ENCODE results near the gene RNF167.

Gene RNF167

DNA sequence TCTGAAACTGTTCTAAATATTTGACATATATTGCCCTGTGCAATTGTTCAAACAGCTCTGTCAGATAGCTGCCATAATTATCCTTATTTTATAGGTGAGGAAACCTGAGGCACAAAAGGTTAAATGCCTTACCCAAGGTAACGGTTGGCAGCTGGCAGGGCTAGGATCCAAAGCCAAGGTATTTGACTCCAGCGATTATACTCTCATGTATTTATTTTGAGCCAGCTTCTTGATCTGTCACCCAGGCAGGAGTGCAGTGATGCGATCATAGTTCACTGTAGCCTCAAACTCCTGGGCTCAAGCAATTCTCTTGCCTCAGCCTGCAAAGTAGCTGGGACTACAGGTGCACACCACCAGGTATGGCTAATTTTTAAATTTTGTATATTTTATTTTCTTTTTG lies 18.0 kb downstream of the RNF167 start:
- DNase-seq: no peak

DNA sequence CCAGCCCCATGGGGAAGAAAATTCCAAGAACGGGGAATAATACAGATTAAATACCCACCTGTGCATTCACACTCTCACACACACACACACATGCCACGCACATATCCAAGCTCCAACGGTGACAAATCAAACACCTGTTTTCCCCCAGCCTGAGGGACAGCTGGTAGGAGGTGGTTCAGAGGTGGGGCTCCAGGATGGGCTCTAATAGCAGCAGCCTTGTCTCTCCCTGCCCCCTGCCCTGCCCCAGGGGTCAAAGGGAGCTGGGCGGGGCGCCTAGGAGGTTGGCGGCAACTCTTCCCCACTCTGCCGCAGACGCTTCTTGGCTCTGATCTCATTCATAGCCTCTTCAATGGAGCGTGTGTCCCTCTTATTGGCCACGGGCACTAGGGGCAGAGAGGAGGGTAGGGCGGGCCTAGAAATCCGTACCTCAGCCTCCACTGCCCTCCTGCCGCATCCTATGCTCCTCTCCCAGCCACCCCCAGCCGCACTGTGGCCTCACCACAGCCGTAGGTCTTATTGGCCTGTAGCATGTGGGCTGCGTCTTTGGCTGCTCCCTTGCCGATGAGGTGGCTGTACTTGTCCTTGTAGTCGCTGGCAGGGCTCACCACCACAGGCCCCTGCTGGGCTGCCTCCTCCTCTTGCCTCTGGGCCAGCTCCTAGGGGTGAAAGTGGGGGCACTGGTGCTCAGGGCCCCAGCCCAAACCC lies 19.3 kb downstream of the RNF167 start:
- no peak for DNase-seq

DNA sequence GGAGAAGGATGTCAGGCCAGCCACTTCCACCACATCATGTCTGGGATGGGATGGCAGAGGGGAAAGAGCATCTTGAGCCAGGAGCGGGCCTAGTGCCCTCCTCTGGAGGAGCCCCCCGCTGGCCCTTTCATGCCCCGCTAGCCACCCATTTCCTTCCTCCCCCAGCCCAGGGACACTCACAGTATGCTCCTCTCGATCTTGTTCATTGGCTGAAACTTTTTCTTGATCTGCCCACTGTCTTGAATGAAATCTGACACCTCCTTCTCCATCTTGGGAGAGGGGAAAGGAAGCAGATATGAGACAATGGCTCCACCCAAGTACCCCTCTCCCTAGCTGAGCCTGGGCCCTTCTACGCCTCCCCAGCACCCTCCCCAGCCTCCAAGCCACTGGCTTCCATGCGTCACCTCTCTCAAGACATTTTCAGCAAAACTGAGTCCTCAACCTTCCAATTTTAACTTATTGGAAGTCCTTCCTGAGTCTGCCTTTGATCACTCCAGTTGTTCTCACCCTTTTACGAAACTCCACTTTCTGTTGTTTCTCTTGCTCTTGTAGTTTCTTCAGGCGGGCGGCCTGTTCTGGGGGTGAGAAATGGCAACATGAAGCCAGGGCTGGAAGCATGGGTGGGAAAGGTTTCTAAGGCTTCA lies 20.3 kb downstream of the RNF167 start:
- no peak for DNase-seq

DNA sequence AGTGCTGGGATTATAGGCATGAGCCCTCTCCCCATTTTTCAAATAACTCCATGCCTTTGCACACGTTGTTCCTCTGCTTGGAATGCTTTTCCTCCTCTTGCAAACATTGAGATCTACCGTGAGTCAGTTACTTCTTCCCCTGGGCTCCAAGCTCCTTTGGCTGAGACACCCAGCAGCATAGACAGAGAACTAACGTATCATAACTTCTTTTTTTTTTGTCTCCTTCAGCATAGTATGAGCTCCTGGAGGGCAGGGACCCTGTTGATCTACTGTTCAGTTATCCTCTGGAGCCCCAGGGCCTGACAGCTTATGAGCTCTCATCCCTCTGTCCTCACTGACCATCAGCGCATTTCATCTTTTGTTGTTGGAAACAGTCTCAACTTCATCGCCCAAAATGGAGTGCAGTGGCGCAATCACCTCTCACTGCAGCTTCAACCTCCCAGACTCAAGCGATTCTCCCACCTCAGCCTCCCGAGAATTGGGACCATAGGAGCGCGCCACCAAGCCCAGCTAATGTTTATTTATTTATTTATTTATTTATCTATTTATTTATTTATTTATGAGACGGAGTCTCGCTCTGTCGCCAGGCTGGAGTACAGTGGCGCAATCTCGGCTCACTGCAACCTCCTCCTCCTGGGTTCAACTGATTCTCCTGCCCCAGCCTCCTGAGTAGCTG lies 25.4 kb downstream of the RNF167 start:
- DNase-seq: no peak

DNA sequence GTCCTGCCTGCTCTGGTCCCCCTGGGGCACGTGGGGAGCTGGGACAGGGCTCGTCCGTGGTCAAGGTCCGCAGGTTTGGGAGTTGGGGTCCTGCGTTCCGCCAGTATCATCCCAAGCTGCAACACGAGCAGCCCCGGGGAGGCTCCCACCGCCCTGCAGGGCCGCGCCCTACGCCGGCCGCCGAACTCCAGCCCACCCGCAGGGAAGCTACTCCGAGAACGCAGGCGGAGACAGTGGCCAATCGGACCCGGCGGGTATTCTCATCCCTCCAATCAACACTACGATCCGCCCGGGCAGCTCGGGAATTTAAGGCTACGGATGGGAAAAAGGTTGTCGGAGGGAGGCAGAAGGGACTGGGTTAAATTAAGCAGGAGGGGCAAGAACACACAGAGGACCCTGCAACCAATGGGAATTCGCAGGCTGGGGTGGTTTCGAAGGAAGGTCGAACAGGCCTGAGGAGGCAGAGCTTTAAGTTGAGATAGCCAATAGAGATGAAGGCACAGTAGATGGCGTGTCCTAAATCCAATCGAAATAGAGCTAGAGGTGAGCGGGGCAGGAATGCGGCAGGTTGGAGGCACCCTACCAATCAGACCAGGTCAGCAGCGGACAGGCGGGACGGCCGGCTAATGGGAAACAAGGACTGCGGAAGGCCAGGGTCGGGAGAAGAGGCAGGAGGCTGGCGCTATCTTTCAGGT lies 26.9 kb downstream of the RNF167 start:
- peak; percentile 86 for DNase-seq

DNA sequence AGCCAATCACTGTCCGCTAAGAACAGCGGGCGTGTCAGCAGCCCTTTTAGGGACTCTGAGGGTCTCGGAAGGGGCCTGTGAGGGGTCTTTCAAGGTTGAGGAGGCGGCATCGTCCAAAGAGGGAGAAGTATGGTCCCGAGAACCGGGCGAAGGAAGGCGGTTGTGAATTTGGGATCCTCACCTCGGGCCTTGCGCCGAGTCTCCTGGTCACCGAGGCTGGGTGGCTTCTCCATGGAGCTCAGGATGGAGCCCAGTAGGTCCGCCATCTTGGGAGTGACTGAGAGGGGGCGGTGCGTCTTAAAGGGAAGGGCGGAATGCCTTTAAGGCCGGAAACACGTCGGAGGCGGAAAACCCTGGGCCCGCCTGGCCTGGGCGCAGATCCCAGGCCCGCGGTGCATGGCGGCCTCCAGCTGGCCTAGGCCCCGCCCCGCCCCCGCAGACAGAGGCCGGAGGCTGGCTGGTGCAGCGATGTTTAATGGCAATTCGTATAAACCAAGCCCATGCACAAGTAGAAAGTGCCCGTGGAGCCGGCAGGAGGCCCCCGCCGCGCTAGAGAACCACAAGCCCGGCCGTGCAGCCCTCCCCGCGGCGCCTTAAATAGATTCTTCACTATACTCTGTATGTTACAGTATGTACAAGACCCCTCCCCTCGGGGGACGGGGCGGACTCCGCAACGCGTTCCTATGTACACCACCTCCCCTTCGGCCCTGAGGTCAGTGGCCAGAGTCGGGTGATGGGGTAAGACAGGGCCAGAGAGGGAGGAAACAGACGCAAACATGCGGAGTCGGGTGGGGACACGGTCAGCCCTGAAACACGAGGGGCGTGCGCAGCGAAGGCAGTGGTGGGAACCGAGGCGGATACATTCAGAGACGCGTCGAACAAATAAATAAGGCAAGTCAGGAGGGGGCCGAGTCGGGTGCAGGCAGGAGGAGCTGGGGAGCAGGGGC lies 27.7 kb downstream of the RNF167 start, which contains the start of gene SPAG7:
TSS of gene SPAG7 (minus strand) at position 279 of the 947 bp plus-strand sequence. CDS start at position 266, 13 bp downstream.
- DNase-seq: peak; percentile 89

DNA sequence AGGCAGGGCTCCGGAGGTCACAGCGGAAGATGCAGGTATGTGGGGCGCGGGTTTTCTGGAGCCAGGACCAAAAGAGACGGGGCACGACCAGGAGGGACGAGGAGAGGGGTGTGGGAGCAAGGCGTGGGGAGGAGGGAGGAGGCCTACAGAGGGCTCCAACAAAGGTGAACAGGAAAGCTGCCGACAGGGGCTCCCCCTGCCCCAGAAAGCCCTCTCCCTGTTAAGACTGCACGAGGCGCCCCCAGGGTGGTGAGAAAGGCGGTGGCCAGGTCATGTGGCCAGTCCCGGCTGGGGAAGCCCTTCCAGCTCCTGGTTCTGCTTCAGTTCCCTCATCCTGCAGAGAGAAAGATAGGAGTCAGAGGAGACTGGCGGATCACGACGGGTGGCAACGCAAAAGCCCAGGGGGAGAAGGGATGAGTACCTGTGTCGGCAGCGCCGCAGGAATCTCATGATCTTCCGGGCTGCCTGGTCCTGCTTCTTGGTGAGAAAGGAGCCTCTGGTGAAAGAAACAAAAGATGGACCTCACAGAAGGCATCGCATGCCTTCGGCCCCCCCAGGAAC lies 28.5 kb downstream of the RNF167 start:
- peak; percentile 48 for DNase-seq

DNA sequence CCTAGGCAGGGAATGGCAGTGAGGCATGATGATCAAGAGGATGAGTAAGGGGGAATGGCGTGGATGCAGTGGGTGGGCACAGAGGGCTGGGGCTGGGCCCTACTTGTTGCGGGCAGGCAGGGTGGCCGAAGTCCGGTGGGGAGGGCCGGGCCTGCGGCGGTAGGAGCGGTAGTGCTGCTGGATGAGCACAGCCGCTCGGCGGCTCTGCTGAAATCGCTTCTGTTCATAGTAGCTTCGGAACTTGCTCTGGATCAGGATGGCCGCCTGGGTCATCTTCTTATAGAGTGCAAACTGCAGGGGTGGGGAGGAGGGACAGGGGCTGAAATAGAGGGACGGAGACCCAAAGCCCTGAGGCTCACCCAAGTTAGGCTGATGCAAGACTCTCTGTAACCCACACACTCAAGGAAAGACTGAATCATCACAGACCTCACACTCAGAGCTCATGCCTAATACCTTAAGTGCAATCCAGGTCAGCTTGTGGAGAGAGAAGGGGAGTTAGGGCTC lies 29.0 kb downstream of the RNF167 start:
- peak; percentile 34 for DNase-seq

DNA sequence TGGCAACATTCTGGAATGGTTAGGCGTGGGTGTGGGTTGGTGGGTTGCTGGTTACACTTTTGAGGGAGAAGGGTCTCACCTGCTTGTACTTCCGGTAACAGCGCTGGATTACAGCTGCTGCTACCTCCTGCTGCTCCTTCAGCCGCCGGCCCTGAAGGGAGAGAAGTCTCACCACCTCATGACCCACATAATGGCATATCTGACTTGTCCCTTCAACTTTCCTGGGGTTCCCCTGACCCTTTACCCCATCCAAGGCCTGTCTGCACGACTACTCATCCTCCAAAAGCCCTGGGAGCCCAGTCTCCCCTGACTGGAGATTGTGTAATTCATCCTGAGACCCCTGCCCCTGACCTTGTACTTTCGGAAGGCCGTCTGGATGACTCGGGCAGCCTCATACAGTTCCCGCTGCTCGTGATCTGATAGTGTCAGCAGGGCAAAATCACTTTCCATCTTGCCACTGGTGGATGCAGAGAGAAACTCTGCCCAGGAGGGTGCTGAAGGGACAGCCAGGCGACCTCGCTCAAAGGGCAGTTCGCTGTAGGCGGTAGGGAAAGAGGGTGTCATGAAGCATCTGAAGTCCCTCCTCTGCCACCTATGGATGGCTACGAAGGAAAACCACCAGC lies 29.6 kb downstream of the RNF167 start:
- DNase-seq: no peak

DNA sequence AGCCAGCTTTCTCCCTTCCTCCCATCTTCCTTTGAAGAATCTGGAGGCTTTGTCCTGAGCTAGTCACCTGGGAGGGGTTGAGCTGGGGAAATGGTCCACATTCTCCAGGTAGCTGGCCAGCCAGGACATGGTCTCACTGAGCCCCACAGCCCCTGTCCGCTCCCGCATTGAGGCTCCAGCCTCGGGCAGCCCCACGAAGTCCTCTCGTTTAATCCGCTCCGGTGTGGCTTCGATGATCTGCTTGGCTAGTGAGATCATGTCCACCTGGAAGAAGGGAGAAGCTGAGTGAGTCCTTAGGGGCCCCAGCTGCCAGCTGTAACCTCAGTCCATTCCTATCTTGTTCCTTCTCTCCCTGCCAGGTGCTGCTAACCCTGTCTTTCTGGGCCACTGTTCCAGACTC lies 30.2 kb downstream of the RNF167 start:
- no peak for DNase-seq

DNA sequence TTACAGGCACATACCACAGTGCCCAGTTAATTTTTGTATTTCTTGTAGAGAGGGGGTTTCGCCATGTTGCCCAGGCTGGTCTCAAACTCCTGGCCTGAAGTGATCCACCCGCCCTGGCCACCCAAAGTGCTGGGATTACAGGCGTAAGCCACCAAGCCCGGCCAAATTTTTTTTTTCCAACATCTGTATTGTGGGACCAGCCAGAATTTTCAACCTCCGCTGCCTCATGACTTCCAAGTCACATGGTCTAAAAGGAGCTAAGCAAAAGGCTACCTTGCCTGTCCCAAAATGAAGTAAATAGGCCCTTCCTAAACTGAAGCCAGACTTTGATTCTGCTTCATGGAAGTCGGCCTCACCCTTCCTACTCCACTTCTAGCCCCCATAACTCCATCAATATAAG lies 31.8 kb downstream of the RNF167 start:
- no peak for DNase-seq

DNA sequence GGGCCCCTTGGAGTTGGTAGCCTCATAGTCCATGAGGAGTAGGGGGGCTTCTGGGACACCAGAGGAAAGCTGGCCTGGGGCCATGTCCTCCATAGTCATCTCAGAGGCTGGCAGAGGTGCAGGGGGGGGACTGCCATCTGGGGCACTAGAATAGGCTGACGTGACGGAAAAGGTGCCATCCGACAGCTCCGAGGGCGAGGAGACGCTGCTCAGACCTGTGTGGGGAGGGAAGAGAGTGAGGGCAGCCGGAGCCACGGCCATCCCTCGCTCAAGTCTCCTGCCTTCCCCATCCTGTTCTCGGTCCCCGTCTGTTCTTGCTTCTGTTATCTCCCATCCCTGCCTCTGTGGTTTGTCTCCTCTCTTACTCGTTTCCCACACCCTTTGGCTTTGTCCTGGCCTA lies 32.3 kb downstream of the RNF167 start:
- DNase-seq: no peak

DNA sequence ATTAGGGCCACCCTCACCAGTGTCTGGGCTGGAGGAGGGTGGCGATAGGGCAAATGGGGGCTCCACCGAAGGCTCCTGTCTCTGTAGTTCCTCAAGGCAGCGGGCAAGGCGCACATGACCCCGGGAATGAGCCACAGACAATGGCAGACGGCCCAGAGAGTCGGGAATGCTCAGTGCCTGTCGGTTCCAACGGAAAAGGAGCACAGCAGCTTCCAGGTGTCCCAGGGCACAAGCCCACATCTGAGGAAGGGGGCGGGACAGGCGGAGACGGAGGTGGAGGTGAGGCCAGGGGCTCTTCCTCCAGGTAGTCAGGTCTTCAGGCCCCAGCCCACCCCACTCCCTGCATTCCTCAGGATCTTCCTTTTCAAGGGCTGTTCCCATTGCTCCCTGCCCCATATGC lies 32.7 kb downstream of the RNF167 start:
- no peak for DNase-seq

DNA sequence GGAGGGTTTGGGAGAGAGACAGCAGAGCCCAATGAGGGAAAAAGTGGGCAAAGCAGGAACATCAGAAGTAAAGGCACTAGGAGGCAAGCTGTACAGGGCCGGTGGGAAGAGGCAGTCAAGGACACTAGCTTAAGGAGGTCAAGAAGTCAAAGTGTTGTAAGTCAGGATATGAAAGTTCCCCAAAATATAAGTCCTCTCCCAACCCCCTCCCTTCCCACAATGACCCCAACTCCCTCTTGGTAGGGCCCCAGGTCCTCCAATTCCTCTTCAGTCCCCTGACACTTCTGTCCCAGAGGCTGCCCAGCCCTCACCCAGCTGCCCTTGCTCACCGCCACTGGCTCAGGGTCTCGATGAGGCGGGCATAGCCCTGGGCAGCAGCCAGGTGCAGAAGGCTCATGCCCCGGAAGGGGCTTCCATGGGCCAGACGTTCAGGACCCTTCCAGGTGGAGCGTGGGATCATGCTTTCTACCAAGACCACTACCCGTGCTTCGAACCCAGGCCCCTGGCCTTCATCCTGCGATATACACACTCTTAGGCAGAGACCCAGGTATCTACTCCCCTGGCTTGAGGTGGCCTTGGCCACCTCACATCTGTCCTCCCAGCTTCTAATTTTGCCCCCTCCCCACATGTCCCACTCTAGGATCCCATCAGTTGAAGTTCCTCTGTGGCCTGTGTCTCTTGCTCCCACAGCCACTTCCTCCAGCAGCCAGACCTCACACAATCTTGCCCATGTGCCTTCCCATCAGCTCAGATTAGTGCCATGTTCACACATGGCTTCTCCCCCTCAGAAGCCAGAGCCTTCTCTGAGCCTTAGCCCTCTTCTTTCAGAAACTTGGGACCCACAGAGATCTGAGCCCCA lies 33.4 kb downstream of the RNF167 start:
- no peak for DNase-seq

DNA sequence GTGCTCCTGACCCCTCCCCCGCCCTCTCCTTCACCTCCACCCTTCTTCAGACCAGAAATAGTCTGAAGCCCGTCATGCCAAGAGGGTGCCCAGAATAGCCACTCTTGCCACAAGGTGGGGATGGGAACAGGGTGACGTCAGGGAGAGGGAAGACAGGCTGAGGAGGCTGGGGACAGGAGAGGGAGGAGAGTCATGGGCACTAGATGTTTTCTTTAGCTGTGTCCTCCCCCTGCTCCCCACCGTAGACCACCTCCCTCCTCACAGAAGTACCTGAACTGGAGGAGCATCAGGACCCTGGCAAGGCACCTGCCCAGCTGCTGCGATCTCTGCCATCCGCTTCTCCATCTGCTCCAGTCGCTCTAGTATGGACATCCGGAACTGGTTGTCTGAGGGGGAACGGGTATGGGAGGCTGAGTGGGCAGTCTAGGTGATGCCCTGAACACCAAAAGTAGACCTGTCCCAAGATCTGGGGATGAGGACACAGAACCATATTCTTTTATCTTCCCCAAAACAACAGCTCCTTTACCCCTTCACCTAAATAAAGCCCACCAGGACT lies 34.1 kb downstream of the RNF167 start:
- DNase-seq: no peak

DNA sequence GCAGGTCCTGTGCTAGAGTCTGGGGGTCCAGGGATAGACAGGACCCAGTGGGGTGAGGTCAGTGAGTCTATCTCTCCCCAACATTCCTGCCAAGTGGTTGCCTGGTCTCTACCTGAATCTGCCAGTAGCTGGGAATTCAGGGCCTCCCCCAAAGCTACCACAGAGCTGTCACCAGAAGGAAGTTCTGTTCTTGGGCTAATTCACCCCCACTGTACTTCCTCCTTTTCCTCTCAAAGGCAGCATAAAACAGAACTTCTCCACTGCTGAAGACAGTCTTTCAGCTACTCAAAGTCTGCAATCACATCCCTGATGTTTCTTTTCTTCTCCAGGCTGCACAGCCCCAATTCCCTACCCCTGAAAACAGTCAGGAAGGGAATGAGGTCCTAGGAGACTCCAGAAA lies 38.7 kb downstream of the RNF167 start:
- no peak for DNase-seq

DNA sequence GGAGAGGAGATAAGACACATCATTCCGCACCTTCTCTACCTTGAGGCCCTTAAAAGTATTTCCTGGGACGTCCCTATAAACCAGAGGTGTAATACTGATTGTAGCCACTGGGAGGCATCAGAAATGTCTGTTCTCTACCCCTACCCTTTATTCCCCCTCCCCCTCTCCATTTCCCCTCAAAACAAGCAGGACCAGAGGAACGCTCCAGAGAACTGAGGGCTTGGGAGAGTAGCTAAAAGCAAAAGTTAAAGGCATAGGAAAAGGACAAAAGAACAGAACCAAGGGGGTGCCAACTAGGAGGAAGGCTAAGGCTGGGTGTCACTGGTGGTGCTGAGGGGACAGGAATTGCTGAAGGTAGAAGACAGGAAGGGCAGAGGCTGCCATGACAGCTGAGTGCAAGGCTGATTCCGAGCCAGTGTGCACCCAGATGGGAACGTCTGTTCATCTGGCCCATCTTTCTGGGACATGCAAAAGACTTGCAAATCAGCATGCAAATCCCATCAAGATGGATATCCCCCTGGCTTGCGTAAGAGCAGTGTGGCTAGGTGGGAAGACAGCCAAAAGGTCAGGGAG lies 40.7 kb downstream of the RNF167 start:
- no peak for DNase-seq

DNA sequence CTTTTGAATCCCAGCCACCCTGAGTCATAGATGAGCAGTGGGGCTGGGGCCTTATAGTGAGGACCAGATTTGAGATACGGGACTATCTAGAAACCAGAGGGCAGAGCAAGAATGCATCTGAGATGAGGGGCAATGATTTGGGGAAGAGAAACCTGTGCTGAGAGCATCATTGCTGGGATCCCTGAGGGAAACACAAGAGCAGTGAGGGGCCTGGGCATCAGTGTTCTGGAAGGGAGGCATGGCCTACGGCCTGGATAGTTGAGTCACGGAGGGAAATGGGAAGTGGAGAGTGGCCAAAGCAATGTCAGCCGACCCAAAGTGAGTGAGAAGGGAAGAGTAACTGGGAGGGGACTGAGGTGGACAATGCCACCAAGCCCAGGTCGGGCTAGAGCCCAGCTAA lies 42.2 kb downstream of the RNF167 start:
- no peak for DNase-seq

DNA sequence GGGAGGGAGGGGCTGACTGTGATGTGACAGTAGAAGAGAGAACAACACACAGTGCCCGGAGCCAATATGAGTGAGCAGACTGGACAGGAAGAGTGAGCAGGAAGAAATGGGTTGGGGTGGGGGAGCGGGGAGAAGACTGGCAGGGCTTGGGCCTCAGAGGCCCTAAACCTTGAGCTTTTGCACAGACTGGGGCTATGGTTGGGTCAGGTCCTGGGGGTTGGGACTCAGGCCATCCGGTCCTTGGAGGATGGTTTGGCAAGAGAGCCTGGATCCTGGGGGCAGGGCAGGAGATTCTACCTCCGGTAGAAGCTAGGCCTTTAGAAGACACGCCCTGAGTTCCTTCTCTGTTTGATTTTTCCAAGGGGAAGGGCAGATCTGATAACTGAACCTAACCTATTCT lies 46.3 kb downstream of the RNF167 start:
- no peak for DNase-seq
